Esophagus mucosa (tissue), 1 donor: ENCODE measurements around the gene AGBL3. TPM values are rescaled to one million over a fixed set of nuclear protein-coding genes. Genes with fewer than 3 reads are reported as not detected.
"Not testable (repeated sequence)": the region's sequence is repeated elsewhere in the genome, so short reads cannot be mapped to it uniquely, and the experiment has no call there.

ENCODE experiments used
- ATAC-seq: fragments of 200-7000 bp; cut with Tn5 transposase; one replicate; pipeline ENCODE4 v1.9.1; 2020
- total RNA-seq: library from RNA; stranded (reverse); gene quantifications from one replicate; pipeline ENCODE4 v1.2.4, GENCODE V29; 2023
- donor health status: DM: yes; HTN: yes; CAD: no.

Gene AGBL3
- total RNA-seq, 1 donor from 2014 or later, result 0.84 TPM

DNA sequence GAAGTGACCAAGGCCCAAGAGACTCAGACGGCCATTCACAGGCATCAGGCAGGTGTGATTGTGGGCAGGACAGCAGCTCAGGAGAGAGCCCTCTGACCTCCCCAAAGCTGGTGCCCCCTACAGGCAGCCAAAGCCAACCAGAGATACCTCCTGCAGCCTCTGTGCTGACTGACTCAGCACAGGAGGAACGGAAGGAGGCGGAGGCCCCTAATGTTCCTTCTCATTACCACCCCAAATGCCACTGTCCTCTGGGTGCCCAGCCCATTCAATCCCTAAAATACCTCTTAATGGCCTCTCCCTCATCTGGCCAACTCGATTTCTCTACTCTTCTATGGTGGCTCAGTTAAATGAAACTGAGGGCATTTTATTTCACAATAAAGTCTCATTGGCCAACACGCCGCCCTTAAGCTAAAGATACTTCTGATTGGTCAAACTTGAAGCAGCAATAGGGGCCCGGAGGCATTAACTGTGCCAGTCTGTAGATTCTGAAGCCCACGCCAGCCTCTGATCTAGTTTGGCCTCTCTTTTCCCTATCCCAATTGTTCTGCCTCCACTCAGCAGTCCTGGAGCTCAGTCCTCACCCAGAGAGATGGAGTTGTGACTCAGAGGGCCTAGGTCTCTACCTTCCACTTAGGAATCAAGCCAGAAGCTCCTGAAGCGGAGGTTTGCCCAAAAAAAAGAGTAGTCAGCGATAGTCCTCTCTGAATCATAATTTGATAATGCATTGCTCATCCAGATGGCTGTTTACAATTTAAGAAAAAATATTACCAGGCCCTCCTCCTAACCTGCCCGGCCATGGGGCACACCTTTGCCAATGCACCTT is 183.0 kb downstream of the AGBL3 start:
- peak; percentile 64 for ATAC-seq

- ATAC-seq, result no peak
Observed at GRCh38 chr7:135169964-135170273, 183.6 kb downstream of the AGBL3 start.

DNA sequence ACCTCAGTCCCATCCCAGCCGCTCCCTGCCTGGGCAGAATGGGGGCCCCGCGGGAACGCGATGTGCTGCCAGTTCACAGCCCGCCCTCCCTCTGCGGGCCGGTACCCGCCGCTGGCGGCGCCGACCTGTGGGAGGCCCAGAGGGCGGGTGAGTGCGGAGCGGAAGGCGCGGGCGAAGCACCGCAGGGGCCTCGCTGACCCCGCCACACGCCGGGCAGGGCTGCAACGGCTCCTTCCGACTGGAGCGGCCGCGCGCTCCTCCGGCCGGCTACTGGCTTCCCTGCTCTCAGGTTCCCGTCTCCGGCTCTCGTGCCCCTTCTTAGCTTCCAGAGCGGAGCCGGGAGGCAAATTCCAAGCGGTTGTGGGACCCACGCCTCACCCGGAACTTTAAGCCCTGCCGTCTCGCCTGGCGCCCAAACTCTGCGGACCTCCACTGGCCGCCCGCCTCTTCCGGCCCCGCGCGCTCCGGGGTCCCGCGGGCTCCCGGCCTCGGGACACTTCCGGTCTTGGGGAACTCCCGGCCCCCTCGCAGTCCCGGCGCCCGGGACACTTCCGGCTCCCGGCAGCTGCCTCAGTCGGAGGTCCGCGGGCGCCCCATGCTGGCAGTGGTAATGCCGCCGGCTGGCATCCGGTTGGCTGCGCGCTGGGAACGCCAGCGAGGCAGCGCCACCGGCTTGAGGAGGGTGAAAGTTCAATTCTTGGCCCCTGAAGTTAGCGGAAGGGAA is 184.1 kb downstream of the AGBL3 start, which contains the start of gene CYREN:
Gene CYREN (minus strand): TSS at position 434 of the 724 bp plus-strand sequence. CDS start 1,785 bp downstream, outside the sequence.
- peak; percentile 88 for ATAC-seq

DNA sequence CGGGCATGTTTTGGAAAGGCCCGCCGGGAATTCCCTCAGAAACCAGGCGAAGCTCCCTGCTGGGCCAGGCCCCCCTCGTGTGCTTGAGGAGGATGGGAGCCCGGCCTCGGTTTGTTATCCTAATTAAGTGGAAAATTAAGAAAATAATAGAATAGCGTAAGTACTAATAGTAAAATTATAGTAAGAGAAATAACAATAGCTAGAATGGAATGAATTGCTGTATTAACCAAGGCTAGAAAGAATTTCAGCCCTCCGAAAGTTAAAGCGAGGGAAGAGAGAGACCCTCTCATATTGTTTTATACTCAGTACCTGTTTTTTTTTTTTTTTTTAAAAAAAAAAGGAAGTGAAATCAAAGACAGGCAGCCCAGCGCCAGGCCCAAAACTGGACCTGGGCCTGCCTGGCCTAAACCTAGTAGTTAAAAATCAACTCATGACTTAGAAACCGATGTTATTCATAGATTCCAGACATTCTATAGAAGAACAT is 184.7 kb downstream of the AGBL3 start:
- not testable (repeated sequence) for ATAC-seq

- peak; percentile 30 for ATAC-seq
Observed at GRCh38 chr7:135171581-135172291, 185.4 kb downstream of the AGBL3 start.

GRCh38 chr7:135173916-135174315 is 187.6 kb downstream of the AGBL3 start:
- not testable (repeated sequence) for ATAC-seq

DNA sequence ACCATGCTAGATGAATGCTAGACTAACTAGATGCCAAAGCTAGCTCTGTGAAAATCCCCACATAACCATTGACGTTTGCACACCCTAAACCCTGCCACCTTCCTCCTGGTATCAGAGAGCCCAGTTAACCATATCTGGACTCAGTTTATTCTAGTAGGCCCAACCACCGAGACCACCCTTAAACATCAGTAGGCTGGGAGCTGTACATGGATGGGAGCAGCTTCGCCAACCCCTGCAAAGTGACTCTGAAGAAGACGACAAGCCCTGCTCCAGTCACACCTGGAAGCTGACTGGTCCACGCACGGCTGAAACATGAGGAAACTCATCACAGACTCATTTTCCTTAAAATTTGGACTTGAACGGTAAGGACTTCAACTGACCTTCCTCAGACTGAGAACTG is 188.6 kb downstream of the AGBL3 start:
- no peak for ATAC-seq

- peak; percentile 55 for ATAC-seq
Observed at GRCh38 chr7:135175931-135176330, 189.6 kb downstream of the AGBL3 start.

DNA sequence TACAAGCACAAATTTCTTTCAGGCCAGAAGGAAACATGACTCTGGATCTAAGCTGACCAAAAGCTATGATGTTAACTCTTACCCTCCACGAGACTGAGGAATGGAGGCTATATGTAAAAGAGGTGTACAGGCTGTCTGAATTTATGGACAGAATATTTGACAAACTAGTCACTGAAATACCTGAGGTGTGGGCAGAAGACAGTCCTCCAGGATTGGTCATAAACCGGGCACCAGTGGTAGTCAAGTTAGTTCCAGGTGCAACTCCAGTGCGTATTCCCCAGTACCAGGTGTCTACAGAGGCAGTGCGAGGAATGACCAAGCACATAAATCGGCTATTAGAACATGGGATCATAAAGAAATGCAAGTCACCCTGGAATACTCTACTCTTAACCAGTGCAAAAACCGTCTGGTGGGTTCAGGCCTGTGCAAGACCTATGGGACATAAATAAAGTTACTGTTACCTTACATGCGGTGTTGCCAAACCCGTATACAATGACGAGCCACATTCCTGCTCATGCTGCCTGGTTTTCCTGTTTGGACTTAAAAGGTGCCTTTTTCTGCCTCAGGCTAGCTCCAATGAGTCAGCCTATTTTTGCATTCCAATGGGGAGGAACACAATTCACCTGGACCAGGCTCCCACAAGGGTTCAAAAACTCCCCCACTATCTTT is 190.9 kb downstream of the AGBL3 start:
- peak; percentile 86 for ATAC-seq

GRCh38 chr7:135178364-135178763 is 192.1 kb downstream of the AGBL3 start:
- ATAC-seq, result peak; percentile 68

DNA sequence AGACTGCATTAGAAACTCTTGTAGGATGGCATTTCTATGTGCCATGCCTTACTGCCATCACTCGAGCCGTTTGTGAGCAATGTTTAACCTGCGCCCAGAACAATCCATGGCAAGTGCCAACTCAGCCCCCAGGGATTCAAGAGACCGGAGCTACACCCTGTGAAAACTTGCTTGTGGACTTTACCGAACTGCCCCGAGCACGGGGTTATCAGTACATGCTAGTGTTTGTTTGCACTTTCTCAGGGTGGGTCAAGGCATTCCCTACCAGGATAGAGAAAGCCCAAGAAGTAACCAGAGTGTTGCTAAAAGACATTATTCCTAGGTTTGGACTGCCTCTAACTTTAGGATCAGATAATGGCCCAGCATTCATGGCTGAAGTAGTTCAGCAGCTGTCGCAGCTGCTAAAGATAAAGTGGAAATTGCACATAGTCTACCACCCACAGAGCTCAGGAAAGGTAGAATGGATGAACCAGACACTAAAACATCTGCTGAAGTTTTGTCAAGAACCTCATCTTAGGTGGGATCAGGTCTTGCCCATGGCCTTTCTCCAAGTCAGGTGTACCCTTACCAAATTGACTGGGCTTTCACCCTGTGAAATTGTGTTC is 193.1 kb downstream of the AGBL3 start:
- peak; percentile 52 for ATAC-seq

GRCh38 chr7:135180122-135180521 is 193.8 kb downstream of the AGBL3 start:
- peak; percentile 6 for ATAC-seq

- ATAC-seq, result no peak
Observed at GRCh38 chr7:135181261-135181928, 195.1 kb downstream of the AGBL3 start.

DNA sequence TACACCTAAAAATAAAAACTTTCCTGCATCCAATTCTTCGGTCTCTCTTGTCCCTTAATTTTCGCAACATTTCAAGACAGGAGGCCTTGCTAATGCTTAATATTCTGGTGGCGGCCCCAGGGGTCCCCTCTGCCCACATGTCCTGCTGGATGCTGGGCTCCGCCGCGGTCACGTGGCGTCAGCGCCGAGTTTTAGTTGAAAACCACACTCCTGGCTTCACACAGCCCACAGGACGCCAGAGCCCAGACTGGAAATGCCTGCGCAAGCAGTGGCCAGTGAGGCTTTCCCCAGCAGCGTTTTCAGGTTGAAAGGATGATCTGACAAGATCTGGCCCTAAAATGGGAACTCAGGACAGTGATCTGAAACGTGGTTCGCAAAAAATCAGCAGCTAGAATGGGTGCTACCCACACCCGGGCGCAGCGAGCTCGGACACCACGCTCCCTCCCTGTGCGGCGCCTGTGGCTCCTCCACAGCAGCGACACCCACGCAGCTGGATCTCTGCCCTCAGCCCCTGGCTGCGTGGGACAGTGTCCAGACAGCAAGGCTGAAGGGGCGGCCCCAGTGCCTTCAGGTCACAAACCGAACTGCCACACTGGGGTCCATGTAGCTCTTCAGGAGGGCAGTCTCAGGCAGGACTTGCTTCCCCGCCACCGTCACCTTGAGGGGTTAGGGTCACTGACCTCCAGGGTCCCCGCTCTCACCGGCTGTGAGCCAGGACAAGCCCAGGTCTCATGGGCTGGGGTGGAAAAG is 195.8 kb downstream of the AGBL3 start:
- no peak for ATAC-seq

GRCh38 chr7:135183478-135183877 is 197.2 kb downstream of the AGBL3 start:
- ATAC-seq, result no peak

DNA sequence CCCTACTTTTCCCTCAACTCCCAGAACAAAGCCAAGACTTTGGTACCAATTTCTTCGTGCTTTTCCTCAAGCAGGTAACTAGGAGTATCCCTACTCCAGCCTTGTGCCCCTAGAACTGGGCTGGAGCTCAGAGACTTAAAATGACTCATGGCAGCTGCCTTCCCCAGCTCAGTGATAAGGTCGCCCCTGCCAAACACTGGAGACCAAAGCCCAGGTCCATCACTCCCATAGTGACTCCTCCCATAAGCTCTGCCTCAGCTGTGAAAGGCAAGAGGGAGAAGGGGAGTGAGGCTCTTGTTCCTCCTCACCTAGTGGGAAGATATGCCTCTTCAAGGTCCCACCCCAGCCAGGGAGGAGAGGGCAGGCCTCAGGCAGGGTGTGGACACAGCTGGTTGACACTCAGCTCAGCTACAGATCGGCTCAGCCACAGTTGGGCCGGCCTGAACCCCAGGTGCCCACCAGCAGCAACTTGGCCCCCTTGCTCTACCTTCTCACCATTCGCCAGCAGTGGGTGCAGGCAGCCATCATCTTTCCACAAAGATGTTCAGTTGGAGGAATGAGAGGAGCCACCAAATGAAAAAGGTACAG is 198.0 kb downstream of the AGBL3 start:
- ATAC-seq, result no peak
